Kidney glomerular epithelial cell (primary cell): ENCODE measurements around the gene TMEM260.
"Not testable (repeated sequence)": the region's sequence is repeated elsewhere in the genome, so short reads cannot be mapped to it uniquely, and the experiment has no call there.

Experiments used
- DNase-seq: peaks from one replicate; lab custom pipeline; 2025; lab: John Stamatoyannopoulos, UW

TMEM260 gene

DNA sequence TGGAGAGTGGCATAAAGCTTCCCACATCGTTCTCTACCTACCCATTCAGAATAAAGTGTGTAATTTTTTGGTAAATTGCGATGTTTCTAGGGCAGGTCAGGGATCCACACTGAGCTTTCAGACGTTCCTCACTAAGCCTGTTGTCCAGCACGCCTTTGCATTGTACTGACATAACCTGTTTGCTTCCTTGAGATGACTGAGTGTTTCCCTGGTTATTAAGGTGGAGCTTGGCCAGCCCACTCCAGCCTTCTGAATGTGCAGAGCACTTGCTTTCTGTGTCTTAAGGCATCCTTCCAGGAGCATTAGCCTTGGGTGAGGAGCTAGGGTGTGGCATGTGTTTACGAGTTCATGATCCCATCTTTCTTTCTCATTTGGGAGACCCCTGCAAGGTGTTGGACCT is 96.4 kb downstream of the TMEM260 start:
- no peak for DNase-seq

DNA sequence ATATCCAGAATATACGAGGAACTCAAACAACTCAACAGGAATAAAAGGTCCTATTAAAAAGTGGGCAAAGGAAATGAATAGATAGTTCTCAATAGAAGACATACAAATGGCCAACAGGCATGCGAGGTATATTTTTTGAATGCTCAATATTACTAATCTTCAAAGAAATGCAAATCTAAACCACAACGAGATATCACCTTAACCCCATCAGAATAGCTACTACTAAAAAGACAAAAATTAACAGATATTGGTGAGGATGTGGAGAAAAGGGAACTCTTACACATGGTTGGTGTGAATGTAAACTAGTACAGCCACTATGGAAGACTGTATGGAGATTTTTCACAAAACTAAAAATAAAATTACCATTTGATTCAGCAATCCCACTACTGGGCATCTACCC is 99.2 kb downstream of the TMEM260 start:
- no peak for DNase-seq

DNA sequence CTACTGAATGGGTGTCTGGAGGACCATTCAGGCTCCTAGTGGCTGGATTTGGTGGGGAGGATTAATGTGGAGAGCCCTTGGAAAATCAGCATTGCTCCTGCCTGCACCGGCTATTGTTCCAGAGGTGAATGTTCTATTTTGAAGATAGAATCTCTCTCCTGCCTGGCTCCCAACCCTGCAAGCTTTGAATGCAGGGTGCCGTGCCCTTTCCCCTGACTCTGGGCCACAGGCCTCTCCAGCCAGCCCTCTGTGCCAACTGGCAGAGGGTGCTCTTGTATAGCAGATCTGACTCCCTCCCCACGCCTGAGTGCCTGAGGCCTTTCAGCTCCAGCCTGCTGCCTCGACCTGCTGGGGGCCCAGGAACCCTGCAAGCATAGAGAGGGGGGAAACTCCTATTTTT is 106.8 kb downstream of the TMEM260 start:
- DNase-seq = peak; percentile 1

DNA sequence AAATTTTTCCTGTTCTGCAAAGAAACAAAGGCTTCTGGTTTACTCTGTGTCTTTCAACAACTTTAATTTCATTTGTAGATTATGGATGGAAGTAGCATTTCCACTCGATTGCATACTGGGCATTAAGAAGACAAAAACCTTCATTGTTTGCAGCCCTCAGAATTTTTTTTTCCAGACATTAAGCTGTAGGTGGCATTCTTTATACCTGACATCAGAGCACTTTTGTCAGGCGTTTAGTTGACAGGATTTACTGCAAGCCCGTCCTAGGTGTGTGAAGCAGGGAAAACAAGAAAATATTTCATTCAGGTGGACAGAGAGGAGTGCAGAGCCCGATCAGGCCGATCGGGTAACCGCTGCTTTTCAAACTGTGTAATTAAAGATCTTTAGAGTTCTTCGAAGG is 107.5 kb downstream of the TMEM260 start:
- DNase-seq = no peak

DNA sequence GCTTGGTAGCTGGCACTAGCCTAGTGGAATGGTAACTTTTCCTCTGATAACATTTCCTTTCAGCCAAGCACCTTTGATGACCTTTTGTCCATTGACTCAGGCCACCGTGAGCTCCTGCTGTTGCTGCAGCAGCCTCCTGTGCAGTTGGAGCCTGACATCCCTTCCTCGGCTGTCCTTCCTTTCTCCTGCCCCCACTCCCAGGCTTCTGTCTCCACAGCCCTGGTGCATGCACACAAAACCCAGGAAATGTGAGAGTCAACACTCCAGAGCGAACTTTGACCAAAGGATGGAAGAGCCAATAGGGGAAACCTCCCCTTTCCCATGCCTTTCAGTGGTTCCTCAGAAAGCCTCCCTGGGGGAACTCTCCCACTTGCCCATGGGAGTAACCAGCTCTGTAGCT is 115.0 kb downstream of the TMEM260 start:
- no peak for DNase-seq

DNA sequence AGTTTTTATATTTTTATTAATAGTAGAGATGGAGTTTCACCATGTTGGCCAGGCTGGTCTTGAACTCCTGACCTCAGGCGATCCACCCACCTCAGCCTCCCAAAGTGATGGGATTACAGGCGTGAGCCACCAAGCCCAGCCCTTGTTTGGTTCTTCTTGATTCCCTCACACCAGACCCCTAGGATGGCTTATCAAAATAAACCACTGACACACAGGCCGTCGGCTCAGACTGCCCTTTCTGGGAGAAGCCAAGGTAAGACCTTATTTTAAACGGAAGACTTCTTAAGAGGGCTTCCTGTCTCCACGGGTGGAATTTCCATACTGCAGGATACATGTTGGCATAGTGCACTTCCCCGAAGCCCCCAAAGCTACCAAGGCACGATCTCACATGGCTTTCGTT is 115.6 kb downstream of the TMEM260 start:
- not testable (repeated sequence) for DNase-seq
